DOHH2 (cell line): ENCODE measurements around the gene MARCHF3.

Experiments
- H3F3A ChIP-seq: fragments of 200-600 bp; sonication (generic), shearing (Covaris generic); 2 replicates; pipeline ENCODE4 v1.6.0; 2016; ENCODE audit warnings: antibody characterized with exemption, mild to moderate bottlenecking; ENCODE audit not compliant: control insufficient read depth, insufficient read depth
- H3K27ac ChIP-seq: fragments of 200-600 bp; sonication (generic); 2 replicates; pipeline ENCODE4 v1.5.1; 2014; ENCODE audit warnings: low read depth, mild to moderate bottlenecking, low read length, moderate library complexity
- H3K27me3 ChIP-seq: fragments of 200-600 bp; sonication (generic); 2 replicates; pipeline ENCODE4 v1.6.1; 2014; ENCODE audit warnings: mild to moderate bottlenecking, low read length, mixed read lengths; ENCODE audit not compliant: control insufficient read depth
- H3K36me3 ChIP-seq: fragments of 200-600 bp; sonication (generic); 2 replicates; pipeline ENCODE4 v1.6.1; 2014; ENCODE audit warnings: mild to moderate bottlenecking, low read length, moderate library complexity, mixed read lengths; ENCODE audit not compliant: control insufficient read depth
- H3K4me1 ChIP-seq: fragments of 200-600 bp; sonication (generic); 2 replicates; pipeline ENCODE4 v1.6.1; 2014; ENCODE audit warnings: mild to moderate bottlenecking, low read length, mixed read lengths; ENCODE audit not compliant: control insufficient read depth
- H3K4me2 ChIP-seq: fragments of 200-600 bp; sonication (generic); 2 replicates; pipeline ENCODE4 v1.6.0; 2014; ENCODE audit warnings: mild to moderate bottlenecking, low read length, moderate library complexity
- H3K4me3 ChIP-seq: fragments of 200-600 bp; sonication (generic); 2 replicates; pipeline ENCODE4 v1.5.1; 2014; ENCODE audit warnings: mild to moderate bottlenecking, low read length, mixed read lengths
- H3K79me2 ChIP-seq: fragments of 200-600 bp; sonication (generic); 2 replicates; pipeline ENCODE4 v1.6.1; 2014; ENCODE audit warnings: mild to moderate bottlenecking, low read length, mixed read lengths; ENCODE audit not compliant: control insufficient read depth
- H3K9me2 ChIP-seq: fragments of 200-600 bp; sonication (generic); replicated peaks from 2 replicates; pipeline ENCODE4 v1.6.1; 2014; ENCODE audit warnings: mild to moderate bottlenecking, low read length, mixed read lengths; ENCODE audit not compliant: control insufficient read depth
- H3K9me3 ChIP-seq: fragments of 200-600 bp; sonication (generic); 2 replicates; pipeline ENCODE4 v1.6.1; 2014; ENCODE audit warnings: antibody characterized with exemption, low read length, mixed read lengths; ENCODE audit not compliant: control insufficient read depth, insufficient read depth
- H4K20me1 ChIP-seq: fragments of 200-600 bp; sonication (generic); 2 replicates; pipeline ENCODE4 v1.6.0; 2014; ENCODE audit warnings: low read depth, mild to moderate bottlenecking, antibody characterized with exemption, low read length, moderate library complexity; ENCODE audit not compliant: control insufficient read depth, insufficient read depth
- EZH2phosphoT487 ChIP-seq: fragments of 200-600 bp; sonication (generic); IDR thresholded peaks from 2 replicates; pipeline ENCODE4 v1.6.1; 2017; ENCODE audit warnings: borderline replicate concordance, mild to moderate bottlenecking, antibody characterized with exemption, low read length, moderate library complexity, mixed read lengths
- TF ChIP-seq, protein P1 (sequence below): fragments of 200-600 bp; sonication (generic); IDR thresholded peaks from one replicate; pipeline ENCODE4 v1.5.1; 2014; ENCODE audit warnings: antibody characterized with exemption, mild to moderate bottlenecking, low read depth, low read length; ENCODE audit not compliant: poor library complexity, severe bottlenecking

Gene MARCHF3

DNA sequence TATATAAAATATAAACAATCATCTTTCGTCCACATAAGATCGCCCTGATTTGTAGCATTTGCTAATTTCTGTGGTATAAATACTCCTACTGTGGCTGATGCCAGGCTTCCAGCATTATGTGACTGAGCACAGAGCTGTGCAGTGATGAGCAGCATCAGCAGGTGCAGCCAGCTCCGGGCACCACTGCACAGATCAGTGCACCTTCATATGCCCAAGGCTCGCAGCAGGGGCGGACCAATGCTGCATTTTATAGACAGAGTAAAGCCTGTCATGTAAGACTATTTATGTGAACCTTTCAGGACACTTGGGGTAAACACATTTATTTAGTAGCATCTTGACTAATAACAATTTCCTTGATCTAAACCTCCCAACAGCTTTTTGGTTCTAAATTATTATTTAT lies 200.3 kb downstream of the MARCHF3 start:
- no peak overlapping the region for H3K4me2 ChIP-seq
- H3K27me3 ChIP-seq: no peaks in the 10 kb centered on the region
- no peaks in the 10 kb centered on the region for H3K4me1 ChIP-seq
- H3K79me2 ChIP-seq: peaks cover 33% of the 10 kb centered on the region
- H3K4me3 ChIP-seq: no peak overlapping the region
- TF ChIP-seq EZH2phosphoT487: no peak
- TF ChIP-seq, protein P1, sequence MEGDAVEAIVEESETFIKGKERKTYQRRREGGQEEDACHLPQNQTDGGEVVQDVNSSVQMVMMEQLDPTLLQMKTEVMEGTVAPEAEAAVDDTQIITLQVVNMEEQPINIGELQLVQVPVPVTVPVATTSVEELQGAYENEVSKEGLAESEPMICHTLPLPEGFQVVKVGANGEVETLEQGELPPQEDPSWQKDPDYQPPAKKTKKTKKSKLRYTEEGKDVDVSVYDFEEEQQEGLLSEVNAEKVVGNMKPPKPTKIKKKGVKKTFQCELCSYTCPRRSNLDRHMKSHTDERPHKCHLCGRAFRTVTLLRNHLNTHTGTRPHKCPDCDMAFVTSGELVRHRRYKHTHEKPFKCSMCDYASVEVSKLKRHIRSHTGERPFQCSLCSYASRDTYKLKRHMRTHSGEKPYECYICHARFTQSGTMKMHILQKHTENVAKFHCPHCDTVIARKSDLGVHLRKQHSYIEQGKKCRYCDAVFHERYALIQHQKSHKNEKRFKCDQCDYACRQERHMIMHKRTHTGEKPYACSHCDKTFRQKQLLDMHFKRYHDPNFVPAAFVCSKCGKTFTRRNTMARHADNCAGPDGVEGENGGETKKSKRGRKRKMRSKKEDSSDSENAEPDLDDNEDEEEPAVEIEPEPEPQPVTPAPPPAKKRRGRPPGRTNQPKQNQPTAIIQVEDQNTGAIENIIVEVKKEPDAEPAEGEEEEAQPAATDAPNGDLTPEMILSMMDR: no peak
- peaks cover 6% of the 10 kb centered on the region; the same call in 1 of the 2 replicates for H4K20me1 ChIP-seq
- no peaks in the 10 kb centered on the region for H3K9me2 ChIP-seq
- H3K36me3 ChIP-seq: peaks cover 98% of the 10 kb centered on the region
- no peak overlapping the region for H3K27ac ChIP-seq
- no peaks in the 10 kb centered on the region for H3K9me3 ChIP-seq
- H3F3A ChIP-seq: peaks cover 12% of the 10 kb centered on the region; the same call in 1 of the 2 replicates

DNA sequence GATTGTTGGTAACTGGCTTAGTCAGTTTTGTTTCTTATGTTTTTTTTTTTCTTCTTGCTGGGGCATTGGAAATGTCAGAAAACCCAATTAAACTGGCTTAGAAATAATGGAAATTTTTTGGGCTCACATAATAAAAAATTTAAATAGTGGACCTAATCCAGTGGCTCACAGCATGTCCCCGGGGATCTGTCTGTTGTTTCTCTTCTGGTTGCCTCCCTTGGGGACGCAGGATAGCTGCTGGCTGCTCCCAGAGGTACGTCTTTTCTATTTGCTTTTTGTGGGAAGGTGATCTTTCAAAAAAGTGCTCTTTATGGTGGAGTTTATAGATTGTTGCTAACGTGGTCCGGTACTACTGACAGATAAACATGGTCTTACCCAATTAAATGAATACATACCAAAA lies 201.3 kb downstream of the MARCHF3 start:
- no peak overlapping the region for H3K27ac ChIP-seq
- no peak overlapping the region for H3K4me2 ChIP-seq
- no peaks in the 10 kb centered on the region for H3K9me3 ChIP-seq
- peaks cover 6% of the 10 kb centered on the region; the same call in 1 of the 2 replicates for H4K20me1 ChIP-seq
- H3K4me3 ChIP-seq: no peak overlapping the region
- peaks cover 37% of the 10 kb centered on the region for H3K79me2 ChIP-seq
- peaks cover 9% of the 10 kb centered on the region; the same call in 1 of the 2 replicates for H3F3A ChIP-seq
- no peaks in the 10 kb centered on the region for H3K9me2 ChIP-seq
- no peak for TF ChIP-seq EZH2phosphoT487
- TF ChIP-seq, protein P1: no peak
- no peaks in the 10 kb centered on the region for H3K4me1 ChIP-seq
- peaks cover 96% of the 10 kb centered on the region for H3K36me3 ChIP-seq
- no peaks in the 10 kb centered on the region for H3K27me3 ChIP-seq

DNA sequence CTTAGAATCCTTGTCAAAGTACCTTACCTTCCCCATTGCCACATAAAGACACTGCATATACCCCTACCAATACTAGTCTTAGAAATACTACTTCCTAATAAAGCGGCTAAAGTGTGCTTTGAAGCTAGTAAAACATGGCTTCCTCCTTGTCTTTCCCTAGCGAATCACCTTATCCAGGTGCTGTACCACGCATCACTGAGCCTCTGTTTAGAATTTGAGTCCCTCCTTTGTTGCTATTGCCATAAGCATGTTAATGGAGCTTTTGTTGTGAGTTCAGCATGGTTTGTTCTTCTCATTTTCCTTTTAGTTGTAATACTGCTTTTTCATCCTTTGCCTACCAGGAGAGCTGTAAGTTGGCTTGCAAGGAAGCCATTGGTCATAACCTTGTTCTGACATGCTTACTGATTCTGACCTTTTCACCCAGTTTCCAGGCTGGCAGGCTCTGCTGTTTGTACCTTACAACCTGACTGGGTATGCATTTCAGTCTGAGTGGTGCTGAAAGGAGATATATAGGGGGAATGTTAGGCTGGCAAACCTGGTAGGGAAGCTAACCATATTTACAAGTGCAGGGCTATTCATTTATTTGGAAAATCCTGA lies 203.6 kb downstream of the MARCHF3 start:
- peaks cover 54% of the 10 kb centered on the region for H3K79me2 ChIP-seq
- H3K27me3 ChIP-seq: no peaks in the 10 kb centered on the region
- peaks cover 6% of the 10 kb centered on the region; the same call in 1 of the 2 replicates for H4K20me1 ChIP-seq
- peaks cover 8% of the 10 kb centered on the region; the same call in 1 of the 2 replicates for H3F3A ChIP-seq
- H3K36me3 ChIP-seq: peaks cover 97% of the 10 kb centered on the region
- no peak overlapping the region for H3K4me3 ChIP-seq
- no peak overlapping the region for H3K4me2 ChIP-seq
- no peaks in the 10 kb centered on the region for H3K9me3 ChIP-seq
- no peaks in the 10 kb centered on the region for H3K9me2 ChIP-seq
- no peak overlapping the region for H3K27ac ChIP-seq
- TF ChIP-seq, protein P1: no peak
- TF ChIP-seq EZH2phosphoT487: no peak
- no peaks in the 10 kb centered on the region for H3K4me1 ChIP-seq
